Non-pigmented ciliary epithelial cell (primary cell): ENCODE data around the gene TLCD5.
A peak's percentile ranks its signal among the peaks of the same experiment; 100 is the strongest.

ENCODE experiments used
- DNase-seq: peaks from one replicate; pipeline ENCODE4 v3.0.0-alpha.2; 2010; ENCODE audit warnings: low read depth

The TLCD5 gene

DNA sequence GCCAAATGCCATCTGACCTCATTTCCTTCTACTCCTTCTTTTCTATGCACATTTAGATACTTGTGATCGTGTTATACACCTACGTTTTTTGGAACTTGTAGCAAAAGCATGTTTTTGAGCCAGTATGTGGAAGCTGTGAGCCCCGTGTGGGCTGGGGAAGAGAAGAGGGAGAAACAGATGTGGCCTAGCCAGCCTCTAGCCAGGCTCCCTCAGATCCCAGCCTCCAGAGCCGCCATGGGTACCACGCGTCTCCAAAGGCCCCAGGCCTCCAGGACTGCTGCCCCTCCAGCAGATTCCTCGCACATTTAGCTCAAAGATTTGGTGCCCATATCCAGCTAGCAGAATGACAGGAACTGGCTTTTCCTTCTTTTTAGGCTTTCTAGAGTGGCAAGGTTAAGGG lies 17.0 kb upstream of the TLCD5 start:
- DNase-seq = no peak

DNA sequence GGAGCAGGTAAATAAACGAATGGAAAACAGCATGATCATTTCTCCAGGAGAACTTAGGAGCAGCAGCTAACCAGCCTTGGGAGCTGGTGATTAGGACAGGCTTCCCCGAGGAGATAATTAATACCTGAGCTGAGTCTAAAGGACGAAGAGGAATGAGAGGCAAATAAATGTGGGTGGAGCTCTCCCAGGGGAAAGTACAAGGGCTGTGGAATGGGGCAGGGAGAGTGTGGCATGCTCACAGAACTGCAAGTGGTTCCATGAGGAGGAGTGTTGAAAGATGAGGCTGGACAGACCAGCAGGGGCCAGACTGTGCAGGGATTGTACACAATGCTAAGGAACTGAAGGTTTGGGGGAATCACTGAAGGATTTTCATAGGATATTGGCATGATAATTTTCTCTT lies 14.2 kb upstream of the TLCD5 start:
- no peak for DNase-seq

- no peak for DNase-seq
These were observed 10.2 kb upstream of the TLCD5 start for GRCh38 chr11:120314861-120315260.

DNA sequence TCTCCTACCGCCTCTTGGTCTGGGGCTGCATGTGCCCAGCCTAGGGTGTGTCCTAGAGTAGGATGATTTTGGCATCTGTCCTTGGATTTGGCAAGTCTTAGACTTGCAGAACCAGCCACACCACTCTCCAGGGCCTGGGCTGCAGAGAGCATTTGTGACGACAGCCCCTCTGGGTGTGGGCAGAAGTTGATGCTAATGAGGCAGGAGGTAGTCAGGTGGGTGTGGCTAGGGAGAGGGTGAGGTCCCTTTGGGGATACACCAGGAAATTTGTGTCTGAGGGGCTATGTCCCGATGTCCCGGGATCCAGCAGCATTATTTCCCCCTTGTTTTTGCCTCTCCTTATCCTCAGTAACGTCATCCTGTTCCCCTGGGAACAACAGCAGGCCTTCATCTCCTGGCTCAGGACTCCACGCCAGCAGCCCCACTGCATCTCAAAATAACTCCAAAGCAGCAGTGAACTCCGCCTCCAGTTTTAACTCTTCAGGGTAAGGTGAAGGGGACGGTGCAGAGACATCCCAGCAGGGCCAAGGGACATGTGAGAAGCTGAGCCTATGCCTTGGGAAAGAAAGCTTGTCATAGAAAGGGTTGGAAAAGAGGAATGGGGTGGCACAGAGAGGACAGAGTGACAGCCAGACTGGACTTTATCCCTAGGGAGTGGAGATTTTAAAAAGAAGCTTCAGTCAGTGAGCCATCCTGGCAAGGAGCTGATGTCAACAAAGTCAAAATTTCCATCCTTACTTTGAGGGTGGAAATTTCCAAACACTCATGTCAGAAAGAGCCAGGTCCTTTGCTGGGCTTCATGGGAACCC lies 8.0 kb upstream of the TLCD5 start:
- DNase-seq = no peak

GRCh38 chr11:120317689-120318480 lies 7.2 kb upstream of the TLCD5 start:
- DNase-seq = no peak

DNA sequence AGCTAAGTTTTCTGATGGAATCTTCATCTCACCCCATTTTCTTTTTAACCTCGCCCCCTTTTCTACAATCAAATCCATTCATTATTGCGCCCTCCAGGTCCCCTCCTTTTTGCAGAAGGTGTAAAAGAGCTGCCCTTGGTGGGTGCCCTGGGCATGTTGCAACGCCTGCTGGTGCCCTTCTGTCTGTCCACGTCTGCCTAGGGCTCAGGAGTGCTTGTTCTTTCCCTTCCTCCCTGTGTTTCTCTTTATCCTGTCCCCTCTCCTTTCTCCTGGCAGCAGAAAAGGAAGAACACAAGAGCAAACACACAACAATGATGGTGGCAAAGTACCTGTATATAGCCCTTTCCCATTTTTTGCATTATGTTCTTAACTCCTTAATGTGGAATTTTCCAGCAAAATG lies 6.2 kb upstream of the TLCD5 start:
- DNase-seq = no peak

DNA sequence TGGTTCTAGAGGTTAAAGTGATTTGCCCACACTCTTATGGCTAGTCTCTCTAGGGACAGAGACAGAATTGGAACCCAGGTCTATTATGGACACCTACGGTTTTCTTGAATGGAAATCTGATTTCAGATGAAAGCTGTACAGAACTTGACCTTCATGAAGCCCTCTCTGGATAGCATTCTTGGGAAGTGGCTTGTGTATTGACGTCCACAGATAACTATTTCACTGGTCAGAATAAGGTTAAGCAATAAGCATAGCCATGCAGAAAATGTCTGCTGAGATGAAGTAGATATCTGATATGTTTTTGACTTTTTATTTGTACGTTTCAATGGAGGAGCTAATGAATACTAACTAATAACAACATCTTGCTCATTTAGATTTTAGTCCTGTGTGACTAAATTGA lies 1.1 kb downstream of the TLCD5 start:
- no peak for DNase-seq

GRCh38 chr11:120326845-120327281 lies 1.8 kb downstream of the TLCD5 start:
- no peak for DNase-seq

DNA sequence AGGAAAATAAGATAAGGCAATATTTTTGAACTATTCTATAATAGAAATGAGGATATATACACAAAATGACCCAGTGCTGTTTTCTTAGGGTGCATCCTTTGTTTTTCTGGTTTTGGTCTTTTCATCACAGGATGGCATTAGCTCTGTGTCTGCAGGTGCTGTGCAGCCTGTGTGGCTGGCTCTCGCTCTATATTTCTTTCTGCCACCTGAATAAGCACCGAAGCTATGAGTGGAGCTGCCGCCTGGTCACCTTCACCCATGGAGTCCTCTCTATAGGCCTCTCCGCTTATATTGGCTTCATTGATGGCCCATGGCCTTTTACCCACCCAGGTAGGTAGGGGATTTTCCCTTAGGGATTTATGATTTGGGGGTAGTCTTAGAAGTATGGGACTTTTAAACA lies 2.2 kb downstream of the TLCD5 start:
- DNase-seq = no peak

DNA sequence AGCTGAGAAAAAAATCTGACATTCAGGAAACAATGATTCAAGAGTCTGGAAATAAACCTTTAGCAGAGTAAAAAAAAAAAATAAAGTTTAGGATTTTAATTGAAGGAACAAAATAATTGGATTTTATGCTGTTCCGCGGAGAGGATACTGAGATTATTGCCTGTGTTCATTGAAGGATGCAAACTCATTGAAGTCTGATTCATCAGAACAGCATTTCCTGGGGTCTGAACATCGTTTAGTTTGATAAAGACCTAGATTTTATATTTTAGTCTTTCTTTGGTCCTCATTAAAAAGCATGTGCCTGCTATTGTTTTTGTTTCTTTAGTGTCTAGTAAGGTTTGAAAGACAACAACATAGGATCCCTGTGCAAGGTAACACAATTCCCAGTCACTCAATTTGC lies 4.5 kb downstream of the TLCD5 start:
- no peak for DNase-seq

DNA sequence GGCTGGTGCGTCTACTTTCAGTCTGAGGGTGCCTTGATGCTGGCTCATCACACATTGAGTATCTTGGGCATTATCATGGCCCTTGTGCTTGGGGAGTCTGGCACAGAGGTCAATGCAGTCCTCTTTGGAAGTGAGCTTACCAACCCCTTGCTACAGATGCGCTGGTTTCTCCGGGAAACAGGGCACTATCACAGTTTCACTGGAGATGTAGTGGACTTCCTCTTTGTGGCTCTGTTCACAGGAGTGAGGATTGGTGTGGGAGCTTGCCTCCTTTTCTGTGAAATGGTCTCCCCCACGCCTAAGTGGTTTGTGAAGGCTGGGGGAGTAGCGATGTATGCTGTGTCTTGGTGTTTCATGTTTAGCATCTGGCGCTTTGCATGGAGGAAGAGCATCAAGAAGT lies 4.9 kb downstream of the TLCD5 start:
- DNase-seq = no peak

GRCh38 chr11:120331301-120331996 lies 6.3 kb downstream of the TLCD5 start:
- peak; percentile 75 for DNase-seq

DNA sequence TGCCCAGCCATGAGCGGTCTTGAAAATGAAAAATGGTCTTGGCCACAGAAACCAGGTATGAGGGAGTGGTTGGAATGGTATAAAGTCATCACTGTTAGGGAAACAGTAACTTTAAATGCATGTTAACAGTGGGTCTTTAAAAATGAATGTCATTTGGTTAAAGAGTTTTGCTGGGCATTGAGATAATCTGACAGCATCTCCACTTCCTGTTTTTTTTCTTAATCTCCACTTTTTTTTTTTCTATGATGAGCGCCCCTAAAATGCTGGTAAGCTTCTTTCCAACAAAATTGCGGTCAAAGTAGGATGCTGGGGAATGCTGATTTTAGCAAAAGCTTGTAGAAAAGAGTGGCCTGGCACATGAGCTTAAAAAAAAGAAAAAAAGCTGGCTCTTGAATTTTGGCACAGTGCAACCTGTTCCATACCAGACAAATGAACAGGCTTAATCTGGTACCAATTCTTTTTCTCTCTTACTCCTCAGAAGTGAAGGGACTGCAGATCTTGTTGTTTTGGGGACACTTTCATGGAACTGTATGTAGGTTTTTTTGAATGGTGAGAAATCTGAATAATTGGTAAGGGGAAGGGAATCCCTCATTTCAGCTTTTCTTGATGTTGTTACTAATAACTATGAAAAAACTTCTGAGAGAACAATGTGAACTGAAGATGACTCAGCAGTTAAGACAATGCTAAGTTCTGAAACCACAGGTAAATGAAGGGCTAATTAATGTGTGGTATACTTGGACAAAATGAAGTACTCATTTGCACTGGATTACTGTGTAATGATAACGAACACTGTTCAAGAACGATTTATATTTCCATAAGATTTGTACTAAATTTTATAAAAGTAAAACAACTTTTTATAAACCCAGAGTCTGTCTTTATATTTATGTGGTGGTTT lies 8.0 kb downstream of the TLCD5 start:
- DNase-seq = no peak

DNA sequence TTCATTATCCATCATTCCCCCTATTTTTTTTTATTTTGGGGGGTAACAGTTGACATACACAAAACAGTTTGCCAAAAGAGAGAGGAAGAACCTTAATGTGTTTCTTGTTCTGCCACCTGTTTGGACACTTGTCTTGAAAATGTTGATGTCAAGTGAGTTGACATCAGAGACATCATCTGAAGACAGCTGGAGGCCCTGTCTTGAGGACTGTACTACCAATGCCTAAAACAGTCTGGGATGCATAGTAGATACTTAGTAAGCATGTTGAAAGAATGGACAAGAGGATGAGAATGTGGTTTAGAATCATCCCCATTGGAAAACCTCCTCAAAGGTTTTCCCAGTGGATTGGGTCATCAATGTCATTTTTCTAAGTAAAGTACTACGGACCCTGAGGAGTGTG lies 8.7 kb downstream of the TLCD5 start:
- DNase-seq = no peak

GRCh38 chr11:120334332-120334731 lies 9.2 kb downstream of the TLCD5 start:
- no peak for DNase-seq

DNA sequence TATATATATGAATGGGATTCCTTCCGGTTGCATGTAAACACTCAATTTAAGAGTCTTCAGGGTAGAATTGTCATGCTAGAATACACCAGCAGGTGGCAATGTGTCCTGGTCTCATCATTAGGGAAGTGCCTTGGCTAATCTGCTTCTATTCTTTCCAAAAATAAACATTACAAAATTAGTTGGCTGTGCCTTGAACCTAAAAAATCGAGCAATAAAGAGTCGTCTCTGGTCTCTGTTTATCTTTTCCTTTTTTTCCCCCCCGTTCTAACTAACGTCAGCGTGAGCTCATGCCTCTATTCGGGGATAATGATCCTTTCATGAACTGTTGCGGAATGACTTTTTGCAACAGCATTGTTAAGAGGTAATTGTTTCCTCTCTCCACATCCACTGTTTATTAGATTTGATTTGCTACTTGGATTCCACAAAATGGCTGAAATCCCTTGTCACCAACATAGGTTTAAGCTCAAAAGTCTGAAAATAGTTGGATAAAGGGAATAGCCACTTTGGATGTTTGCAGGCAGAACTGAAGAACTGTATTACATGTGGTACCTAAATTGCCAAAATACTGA lies 9.9 kb downstream of the TLCD5 start:
- peak; percentile 56 for DNase-seq

DNA sequence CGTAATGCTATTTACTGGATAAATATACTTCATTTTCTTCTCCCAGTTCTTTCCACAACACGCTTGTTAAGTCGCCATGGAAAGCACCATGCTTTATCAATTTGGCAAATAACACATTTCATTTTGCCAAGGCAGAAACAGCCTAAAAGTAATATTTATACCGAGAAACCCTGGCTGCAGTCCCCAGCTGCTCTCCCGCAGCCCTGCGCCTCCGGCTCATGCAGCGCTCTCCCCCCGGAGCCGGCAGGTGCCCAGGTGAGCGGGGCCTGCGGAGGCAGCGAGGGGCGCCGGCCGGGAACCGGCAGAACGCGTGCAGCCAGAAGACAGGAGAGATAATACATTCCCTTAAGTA lies 10.4 kb downstream of the TLCD5 start:
- DNase-seq = no peak

GRCh38 chr11:120335908-120336640 lies 11.0 kb downstream of the TLCD5 start, which contains the start of gene ARHGEF12:
Gene ARHGEF12, plus strand, starts transcription at chr11:120336413. Its CDS starts 831 bp downstream, at chr11:120337244.
- DNase-seq = peak; percentile 85

- DNase-seq = no peak
These were observed 11.7 kb downstream of the TLCD5 start for GRCh38 chr11:120336641-120337354.
